Measurements from ENCODE around the gene NF1.
"Not testable (repeated sequence)": the region's sequence is repeated elsewhere in the genome, so short reads cannot be mapped to it uniquely, and the experiment has no call there.

Gene NF1

GRCh38 chr17:31100840-31101459 lies 6.2 kb downstream of the NF1 start:
- DNase-seq = no peak
- Histone ChIP-seq H3K27me3 (replicated peaks; ENCODE audit: control insufficient read depth, insufficient read depth, low read length, poor library complexity, severe bottlenecking) (no peaks in the 10 kb centered on the region), H3K36me3 (ENCODE audit: control insufficient read depth, insufficient read depth, low read length) (no peaks in the 10 kb centered on the region), H3K27ac (ENCODE audit: insufficient read depth, low read length, poor library complexity, severe bottlenecking) (no peak overlapping the region), H3K4me3 (ENCODE audit: insufficient read depth, low read depth, low read length, poor library complexity, severe bottlenecking) (no peak overlapping the region), H3K9me3 (ENCODE audit: control insufficient read depth, low read length) (no peaks in the 10 kb centered on the region), H3K4me1 (ENCODE audit: control insufficient read depth, insufficient read depth, low read length, poor library complexity, severe bottlenecking) (peaks cover under 1% of the 10 kb centered on the region)

GRCh38 chr17:31101943-31102342 lies 7.2 kb downstream of the NF1 start:
- H3K4me1 ChIP-seq (ENCODE audit: control insufficient read depth, insufficient read depth, low read length, poor library complexity, severe bottlenecking) = no peaks in the 10 kb centered on the region
- H3K27me3 ChIP-seq (replicated peaks; ENCODE audit: control insufficient read depth, insufficient read depth, low read length, poor library complexity, severe bottlenecking) = no peaks in the 10 kb centered on the region
- no peak for DNase-seq
- no peak overlapping the region for H3K4me3 ChIP-seq (ENCODE audit: insufficient read depth, low read depth, low read length, poor library complexity, severe bottlenecking)
- no peaks in the 10 kb centered on the region for H3K36me3 ChIP-seq (ENCODE audit: control insufficient read depth, insufficient read depth, low read length)
- H3K27ac ChIP-seq (ENCODE audit: insufficient read depth, low read length, poor library complexity, severe bottlenecking) = no peak overlapping the region
- H3K9me3 ChIP-seq (ENCODE audit: control insufficient read depth, low read length) = no peaks in the 10 kb centered on the region

- H3K4me3 ChIP-seq (ENCODE audit: insufficient read depth, low read depth, low read length, poor library complexity, severe bottlenecking) = no peak overlapping the region
- H3K27ac ChIP-seq (ENCODE audit: insufficient read depth, low read length, poor library complexity, severe bottlenecking) = no peak overlapping the region
- H3K9me3 ChIP-seq (ENCODE audit: control insufficient read depth, low read length) = no peaks in the 10 kb centered on the region
- DNase-seq = no peak
- no peaks in the 10 kb centered on the region for H3K4me1 ChIP-seq (ENCODE audit: control insufficient read depth, insufficient read depth, low read length, poor library complexity, severe bottlenecking)
- no peaks in the 10 kb centered on the region for H3K27me3 ChIP-seq (replicated peaks; ENCODE audit: control insufficient read depth, insufficient read depth, low read length, poor library complexity, severe bottlenecking)
- no peaks in the 10 kb centered on the region for H3K36me3 ChIP-seq (ENCODE audit: control insufficient read depth, insufficient read depth, low read length)
Observed at GRCh38 chr17:31105991-31106390, 11.2 kb downstream of the NF1 start.

GRCh38 chr17:31111183-31111582 lies 16.4 kb downstream of the NF1 start:
- DNase-seq = no peak
- Histone ChIP-seq H3K4me1 (ENCODE audit: control insufficient read depth, insufficient read depth, low read length, poor library complexity, severe bottlenecking) (no peaks in the 10 kb centered on the region), H3K27me3 (replicated peaks; ENCODE audit: control insufficient read depth, insufficient read depth, low read length, poor library complexity, severe bottlenecking) (no peaks in the 10 kb centered on the region), H3K4me3 (ENCODE audit: insufficient read depth, low read depth, low read length, poor library complexity, severe bottlenecking) (no peak overlapping the region), H3K27ac (ENCODE audit: insufficient read depth, low read length, poor library complexity, severe bottlenecking) (no peak overlapping the region), H3K36me3 (ENCODE audit: control insufficient read depth, insufficient read depth, low read length) (no peaks in the 10 kb centered on the region), H3K9me3 (ENCODE audit: control insufficient read depth, low read length) (no peaks in the 10 kb centered on the region)

- Histone ChIP-seq H3K9me3 (ENCODE audit: control insufficient read depth, low read length) (no peaks in the 10 kb centered on the region), H3K4me1 (ENCODE audit: control insufficient read depth, insufficient read depth, low read length, poor library complexity, severe bottlenecking) (no peaks in the 10 kb centered on the region), H3K4me3 (ENCODE audit: insufficient read depth, low read depth, low read length, poor library complexity, severe bottlenecking) (no peak overlapping the region), H3K36me3 (ENCODE audit: control insufficient read depth, insufficient read depth, low read length) (no peaks in the 10 kb centered on the region), H3K27ac (ENCODE audit: insufficient read depth, low read length, poor library complexity, severe bottlenecking) (no peak overlapping the region), H3K27me3 (replicated peaks; ENCODE audit: control insufficient read depth, insufficient read depth, low read length, poor library complexity, severe bottlenecking) (no peaks in the 10 kb centered on the region)
- no peak for DNase-seq
Observed at GRCh38 chr17:31112001-31112661, 17.4 kb downstream of the NF1 start.

- not testable (repeated sequence) for H3K36me3 ChIP-seq (ENCODE audit: control insufficient read depth, insufficient read depth, low read length); H3K27ac ChIP-seq (ENCODE audit: insufficient read depth, low read length, poor library complexity, severe bottlenecking); H3K4me3 ChIP-seq (ENCODE audit: insufficient read depth, low read depth, low read length, poor library complexity, severe bottlenecking); H3K27me3 ChIP-seq (replicated peaks; ENCODE audit: control insufficient read depth, insufficient read depth, low read length, poor library complexity, severe bottlenecking); DNase-seq; H3K9me3 ChIP-seq (ENCODE audit: control insufficient read depth, low read length); H3K4me1 ChIP-seq (ENCODE audit: control insufficient read depth, insufficient read depth, low read length, poor library complexity, severe bottlenecking)
Observed at GRCh38 chr17:31113368-31113767, 18.6 kb downstream of the NF1 start.

GRCh38 chr17:31113939-31114338 lies 19.2 kb downstream of the NF1 start:
- Histone ChIP-seq H3K4me3 (ENCODE audit: insufficient read depth, low read depth, low read length, poor library complexity, severe bottlenecking) (no peak overlapping the region), H3K27me3 (replicated peaks; ENCODE audit: control insufficient read depth, insufficient read depth, low read length, poor library complexity, severe bottlenecking) (no peaks in the 10 kb centered on the region), H3K4me1 (ENCODE audit: control insufficient read depth, insufficient read depth, low read length, poor library complexity, severe bottlenecking) (no peaks in the 10 kb centered on the region), H3K9me3 (ENCODE audit: control insufficient read depth, low read length) (no peaks in the 10 kb centered on the region), H3K36me3 (ENCODE audit: control insufficient read depth, insufficient read depth, low read length) (no peaks in the 10 kb centered on the region), H3K27ac (ENCODE audit: insufficient read depth, low read length, poor library complexity, severe bottlenecking) (no peak overlapping the region)
- no peak for DNase-seq

- no peaks in the 10 kb centered on the region for H3K9me3 ChIP-seq (ENCODE audit: control insufficient read depth, low read length)
- no peak overlapping the region for H3K4me3 ChIP-seq (ENCODE audit: insufficient read depth, low read depth, low read length, poor library complexity, severe bottlenecking)
- H3K27me3 ChIP-seq (replicated peaks; ENCODE audit: control insufficient read depth, insufficient read depth, low read length, poor library complexity, severe bottlenecking) = no peaks in the 10 kb centered on the region
- no peak overlapping the region for H3K27ac ChIP-seq (ENCODE audit: insufficient read depth, low read length, poor library complexity, severe bottlenecking)
- no peaks in the 10 kb centered on the region for H3K4me1 ChIP-seq (ENCODE audit: control insufficient read depth, insufficient read depth, low read length, poor library complexity, severe bottlenecking)
- DNase-seq = no peak
- no peaks in the 10 kb centered on the region for H3K36me3 ChIP-seq (ENCODE audit: control insufficient read depth, insufficient read depth, low read length)
Observed at GRCh38 chr17:31114956-31115555, 20.3 kb downstream of the NF1 start.

GRCh38 chr17:31116167-31116566 lies 21.4 kb downstream of the NF1 start:
- DNase-seq = no peak
- Histone ChIP-seq H3K9me3 (ENCODE audit: control insufficient read depth, low read length) (no peaks in the 10 kb centered on the region), H3K27ac (ENCODE audit: insufficient read depth, low read length, poor library complexity, severe bottlenecking) (no peak overlapping the region), H3K27me3 (replicated peaks; ENCODE audit: control insufficient read depth, insufficient read depth, low read length, poor library complexity, severe bottlenecking) (no peaks in the 10 kb centered on the region), H3K4me1 (ENCODE audit: control insufficient read depth, insufficient read depth, low read length, poor library complexity, severe bottlenecking) (no peaks in the 10 kb centered on the region), H3K36me3 (ENCODE audit: control insufficient read depth, insufficient read depth, low read length) (no peaks in the 10 kb centered on the region), H3K4me3 (ENCODE audit: insufficient read depth, low read depth, low read length, poor library complexity, severe bottlenecking) (no peak overlapping the region)

GRCh38 chr17:31122746-31123145 lies 28.0 kb downstream of the NF1 start:
- Histone ChIP-seq H3K27ac (ENCODE audit: insufficient read depth, low read length, poor library complexity, severe bottlenecking) (no peak overlapping the region), H3K4me3 (ENCODE audit: insufficient read depth, low read depth, low read length, poor library complexity, severe bottlenecking) (no peak overlapping the region), H3K9me3 (ENCODE audit: control insufficient read depth, low read length) (no peaks in the 10 kb centered on the region), H3K4me1 (ENCODE audit: control insufficient read depth, insufficient read depth, low read length, poor library complexity, severe bottlenecking) (no peaks in the 10 kb centered on the region), H3K27me3 (replicated peaks; ENCODE audit: control insufficient read depth, insufficient read depth, low read length, poor library complexity, severe bottlenecking) (no peaks in the 10 kb centered on the region), H3K36me3 (ENCODE audit: control insufficient read depth, insufficient read depth, low read length) (no peaks in the 10 kb centered on the region)
- no peak for DNase-seq
